ENCODE data around the gene UHRF1.

Gene UHRF1

GRCh38 chr19:5005096-5005495 lies 95.8 kb downstream of the UHRF1 start:
- Histone ChIP-seq H3K9me2 (ENCODE audit: low read depth, low read length) (no peaks in the 10 kb centered on the region), H3K27me3 (ENCODE audit: insufficient read depth, low read length) (no peaks in the 10 kb centered on the region), H3K79me2 (ENCODE audit: insufficient read depth, low read length) (0 out of 2 replicates have a peak, but pooled peaks cover 6% of the 10 kb centered on the region), H3K4me1 (ENCODE audit: insufficient read depth, low read length, severe bottlenecking) (no peaks in the 10 kb centered on the region), H3F3A (ENCODE audit: insufficient read depth, low read length) (no peaks in the 10 kb centered on the region), H4K20me1 (ENCODE audit: insufficient read depth, low read length) (no peaks in the 10 kb centered on the region), H3K4me2 (ENCODE audit: low read length) (no peak overlapping the region), H3K36me3 (ENCODE audit: insufficient read depth, low read length) (no peaks in the 10 kb centered on the region; the same call in 1 of the 2 replicates), H3K27ac (ENCODE audit: low read depth, low read length, poor library complexity, severe bottlenecking) (no peak overlapping the region), H2AFZ (ENCODE audit: low read length) (no peak overlapping the region), H3K4me3 (ENCODE audit: low read depth, low read length, poor library complexity, severe bottlenecking) (no peak overlapping the region), H3K9me3 (ENCODE audit: low read length) (no peaks in the 10 kb centered on the region), H3K9ac (ENCODE audit: low read length) (no peak overlapping the region)
- TF ChIP-seq CTCF (IDR thresholded peaks at IDR 0.05; ENCODE audit: low read length): no peak

GRCh38 chr19:5006201-5006600 lies 96.9 kb downstream of the UHRF1 start:
- H3K4me2 ChIP-seq (ENCODE audit: low read length): no peak overlapping the region
- no peak overlapping the region for H2AFZ ChIP-seq (ENCODE audit: low read length)
- no peaks in the 10 kb centered on the region for H3K4me1 ChIP-seq (ENCODE audit: insufficient read depth, low read length, severe bottlenecking)
- no peaks in the 10 kb centered on the region for H4K20me1 ChIP-seq (ENCODE audit: insufficient read depth, low read length)
- H3K79me2 ChIP-seq (ENCODE audit: insufficient read depth, low read length): 0 out of 2 replicates have a peak, but pooled peaks cover 6% of the 10 kb centered on the region
- no peaks in the 10 kb centered on the region for H3K27me3 ChIP-seq (ENCODE audit: insufficient read depth, low read length)
- no peaks in the 10 kb centered on the region; the same call in 1 of the 2 replicates for H3K36me3 ChIP-seq (ENCODE audit: insufficient read depth, low read length)
- H3K27ac ChIP-seq (ENCODE audit: low read depth, low read length, poor library complexity, severe bottlenecking): no peak overlapping the region
- no peak for TF ChIP-seq CTCF (IDR thresholded peaks at IDR 0.05; ENCODE audit: low read length)
- TF ChIP-seq EZH2 (IDR thresholded peaks at IDR 0.05; ENCODE audit: borderline replicate concordance, low read length): no peak
- H3K4me3 ChIP-seq (ENCODE audit: low read depth, low read length, poor library complexity, severe bottlenecking): no peak overlapping the region
- H3K9me2 ChIP-seq (ENCODE audit: low read depth, low read length): no peaks in the 10 kb centered on the region
- H3K9ac ChIP-seq (ENCODE audit: low read length): no peak overlapping the region
- no peaks in the 10 kb centered on the region for H3K9me3 ChIP-seq (ENCODE audit: low read length)
- no peaks in the 10 kb centered on the region for H3F3A ChIP-seq (ENCODE audit: insufficient read depth, low read length)

- no peak overlapping the region for H3K9ac ChIP-seq (ENCODE audit: low read length)
- no peaks in the 10 kb centered on the region for H3K9me2 ChIP-seq (ENCODE audit: low read depth, low read length)
- H3K36me3 ChIP-seq (ENCODE audit: insufficient read depth, low read length): no peaks in the 10 kb centered on the region; the same call in 1 of the 2 replicates
- H3K4me2 ChIP-seq (ENCODE audit: low read length): no peak overlapping the region
- no peak overlapping the region for H3K4me3 ChIP-seq (ENCODE audit: low read depth, low read length, poor library complexity, severe bottlenecking)
- H2AFZ ChIP-seq (ENCODE audit: low read length): no peak overlapping the region
- H4K20me1 ChIP-seq (ENCODE audit: insufficient read depth, low read length): no peaks in the 10 kb centered on the region
- H3K4me1 ChIP-seq (ENCODE audit: insufficient read depth, low read length, severe bottlenecking): no peaks in the 10 kb centered on the region
- H3K9me3 ChIP-seq (ENCODE audit: low read length): no peaks in the 10 kb centered on the region
- H3K27ac ChIP-seq (ENCODE audit: low read depth, low read length, poor library complexity, severe bottlenecking): no peak overlapping the region
- no peaks in the 10 kb centered on the region for H3K27me3 ChIP-seq (ENCODE audit: insufficient read depth, low read length)
- H3K79me2 ChIP-seq (ENCODE audit: insufficient read depth, low read length): 0 out of 2 replicates have a peak, but pooled peaks cover 6% of the 10 kb centered on the region
- no peaks in the 10 kb centered on the region for H3F3A ChIP-seq (ENCODE audit: insufficient read depth, low read length)
- TF ChIP-seq EZH2 (IDR thresholded peaks at IDR 0.05; ENCODE audit: borderline replicate concordance, low read length) (no peak), CTCF (IDR thresholded peaks at IDR 0.05; ENCODE audit: low read length) (no peak)
These were observed 97.5 kb downstream of the UHRF1 start for GRCh38 chr19:5006821-5007220.

Measured in OCI-LY1 (cell line).